C4-2B (cell line): ENCODE measurements around the gene DOK1.

ENCODE experiments used
- H3K27ac ChIP-seq: fragments of 450-650 bp; 2 replicates; pipeline ENCODE4 v1.5.1; 2017
- CTCF ChIP-seq: fragments of 450-650 bp; conservative IDR thresholded peaks from 2 replicates; pipeline ENCODE4 v1.5.1; 2017; ENCODE audit warnings: mild to moderate bottlenecking
- ZFX ChIP-seq: fragments of 450-650 bp; IDR thresholded peaks from 2 replicates; pipeline ENCODE4 v1.6.1; 2017

Gene DOK1

DNA sequence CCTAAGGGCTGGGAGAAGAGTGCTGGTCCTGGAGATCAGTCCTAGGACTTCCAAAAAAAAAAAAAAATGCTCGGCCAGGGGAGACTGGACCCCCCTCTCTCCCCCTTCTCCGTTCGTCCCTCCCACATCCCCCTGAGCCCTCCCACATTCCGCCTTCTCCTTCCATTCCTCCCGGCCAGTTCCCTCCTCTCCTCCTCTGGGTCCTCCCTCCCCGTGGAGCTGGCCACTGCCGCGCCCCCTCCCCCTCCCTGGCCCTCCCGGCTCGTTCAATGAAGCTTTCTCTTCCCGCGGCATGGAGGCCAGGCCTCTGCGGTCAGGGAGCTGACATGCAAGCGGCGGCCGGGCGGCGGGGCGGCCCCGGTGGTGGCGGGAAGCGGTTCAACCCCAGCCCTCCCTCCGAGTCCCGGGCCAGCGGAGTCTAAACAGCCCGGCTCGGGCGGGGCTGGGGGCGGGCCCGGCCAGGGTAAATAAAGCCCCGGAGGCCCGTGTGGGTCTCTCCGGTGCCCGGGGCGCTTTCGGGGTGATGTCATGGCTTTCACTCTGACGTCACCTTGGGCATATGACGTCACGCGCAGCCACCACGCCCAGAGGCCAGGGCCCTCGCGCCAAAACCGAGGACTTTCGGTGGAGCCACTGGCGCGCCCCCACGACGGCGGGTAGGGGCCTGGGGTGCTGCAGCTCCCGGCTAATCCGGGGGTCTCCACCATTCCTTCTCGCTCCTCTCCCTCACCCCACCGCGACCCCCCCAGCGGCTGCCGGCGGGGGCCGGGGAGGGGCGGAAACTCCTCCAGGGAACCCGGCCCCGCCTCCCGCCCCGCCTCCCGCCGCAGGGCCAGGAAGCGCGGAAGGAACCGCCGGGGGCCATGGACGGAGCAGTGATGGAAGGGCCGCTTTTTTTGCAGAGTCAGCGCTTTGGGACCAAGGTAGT lies at the start of gene DOK1, which contains the start of gene LOXL3:
DOK1 (plus strand) TSS at position 829 of the 928 bp plus-strand sequence; CDS start at position 864, 35 bp downstream.
LOXL3 (minus strand) TSS at position 51 of the 928 bp plus-strand sequence. CDS start 1,308 bp downstream, outside the sequence.
- no peak for TF ChIP-seq ZFX
- TF ChIP-seq CTCF, result no peak
- no peak within 1 kb of the TSS; the same call in 1 of the 2 replicates for H3K27ac ChIP-seq

DNA sequence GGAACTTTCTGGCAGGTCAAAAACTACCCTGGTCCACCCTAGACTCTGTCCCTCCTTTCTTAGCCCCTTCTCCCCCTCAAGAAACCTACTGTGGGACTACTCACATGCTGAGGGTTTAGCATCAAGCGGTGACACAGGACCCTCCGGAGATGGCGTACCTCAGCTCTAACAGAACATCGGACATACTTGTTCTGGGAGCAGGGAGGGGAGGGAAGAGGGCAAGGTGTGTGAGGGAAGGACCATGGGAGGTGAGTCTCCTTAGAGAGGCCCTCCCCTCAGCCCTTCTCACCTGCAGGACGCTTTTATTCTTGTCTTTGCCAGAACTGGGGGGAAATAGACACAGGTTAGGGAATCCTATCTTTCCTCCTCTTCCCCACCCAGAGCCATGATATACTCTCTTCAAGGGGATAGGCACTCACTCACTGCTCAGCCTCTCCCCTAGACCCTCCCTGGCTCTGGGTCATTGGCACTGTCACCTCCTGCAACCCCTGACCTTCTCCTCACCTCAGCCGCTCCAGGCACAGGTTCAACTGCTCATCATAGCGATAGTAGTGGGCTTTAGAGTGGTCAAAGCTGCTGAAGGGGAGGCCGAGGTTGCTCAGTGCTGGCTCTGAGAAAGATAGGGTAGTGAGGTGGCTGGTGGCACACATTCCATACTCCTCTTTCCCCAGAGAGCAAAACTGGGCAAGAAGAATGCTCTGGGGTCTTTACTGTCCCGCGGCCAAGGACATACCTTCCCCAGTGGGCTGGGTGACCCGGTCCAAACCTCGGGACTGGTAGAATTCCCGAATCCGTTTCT lies 48.9 kb upstream of the DOK1 start:
- no peak for TF ChIP-seq CTCF
- no peak for TF ChIP-seq ZFX
- no peak overlapping the region; the same call in 1 of the 2 replicates for H3K27ac ChIP-seq

GRCh38 chr2:74507145-74507925 lies 47.2 kb upstream of the DOK1 start, which contains the start of gene PCGF1:
Gene PCGF1, minus strand, starts transcription at chr2:74507695. Its CDS starts 27 bp downstream, at chr2:74507668.
- TF ChIP-seq ZFX (no peak), CTCF (no peak)
- H3K27ac ChIP-seq, result peak within 1 kb of the TSS; percentile 97

GRCh38 chr2:74507926-74508520 lies 46.5 kb upstream of the DOK1 start:
- peak overlapping the region; percentile 97 for H3K27ac ChIP-seq
- TF ChIP-seq ZFX (0 out of 2 replicates have a peak, but pooled peaks have one; percentile 14), CTCF (no peak)

- TF ChIP-seq ZFX (no peak), CTCF (no peak)
- no peak overlapping the region for H3K27ac ChIP-seq
Measured at GRCh38 chr2:74510272-74510671, 44.2 kb upstream of the DOK1 start.

- H3K27ac ChIP-seq, result no peak overlapping the region
- no peak for TF ChIP-seq ZFX
- no peak for TF ChIP-seq CTCF
Measured at GRCh38 chr2:74511104-74511989, 43.2 kb upstream of the DOK1 start.
